Hematopoietic multipotent progenitor cell treated with erythropoietin and hydrocortisone succinate and interleukin-3 and kit ligand, for 8 days (in vitro differentiated cells): ENCODE results near the gene PTOV1.

Source experiments
- DNase-seq: peaks from one replicate; pipeline ENCODE4 v3.0.0-alpha.2; 2015

Gene PTOV1

DNA sequence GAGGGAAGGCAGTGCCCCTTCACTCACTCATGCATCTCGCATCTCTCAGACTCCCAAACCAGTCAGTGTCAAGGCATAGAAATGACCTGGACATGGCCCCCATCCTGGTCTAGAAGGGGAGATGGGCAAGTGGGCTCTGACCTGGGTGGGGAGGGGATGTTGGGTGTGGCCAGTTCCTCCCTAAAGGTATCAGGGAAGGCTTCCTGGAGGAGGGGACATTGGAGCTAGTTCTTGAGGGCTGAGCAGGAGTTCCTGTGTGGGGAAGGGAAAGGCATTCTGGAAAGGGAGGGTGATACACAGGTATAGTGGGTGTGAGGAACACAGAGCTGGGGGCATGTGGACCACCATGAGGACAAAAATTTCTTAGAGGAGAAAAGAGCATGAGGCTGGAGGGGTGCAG lies 41.8 kb downstream of the PTOV1 start:
- no peak for DNase-seq

GRCh38 chr19:49894011-49894664 lies 43.2 kb downstream of the PTOV1 start:
- DNase-seq, result no peak

- no peak for DNase-seq
Observed at GRCh38 chr19:49894879-49895565, 44.1 kb downstream of the PTOV1 start.

- no peak for DNase-seq
Observed at GRCh38 chr19:49895566-49896297, 44.8 kb downstream of the PTOV1 start.

DNA sequence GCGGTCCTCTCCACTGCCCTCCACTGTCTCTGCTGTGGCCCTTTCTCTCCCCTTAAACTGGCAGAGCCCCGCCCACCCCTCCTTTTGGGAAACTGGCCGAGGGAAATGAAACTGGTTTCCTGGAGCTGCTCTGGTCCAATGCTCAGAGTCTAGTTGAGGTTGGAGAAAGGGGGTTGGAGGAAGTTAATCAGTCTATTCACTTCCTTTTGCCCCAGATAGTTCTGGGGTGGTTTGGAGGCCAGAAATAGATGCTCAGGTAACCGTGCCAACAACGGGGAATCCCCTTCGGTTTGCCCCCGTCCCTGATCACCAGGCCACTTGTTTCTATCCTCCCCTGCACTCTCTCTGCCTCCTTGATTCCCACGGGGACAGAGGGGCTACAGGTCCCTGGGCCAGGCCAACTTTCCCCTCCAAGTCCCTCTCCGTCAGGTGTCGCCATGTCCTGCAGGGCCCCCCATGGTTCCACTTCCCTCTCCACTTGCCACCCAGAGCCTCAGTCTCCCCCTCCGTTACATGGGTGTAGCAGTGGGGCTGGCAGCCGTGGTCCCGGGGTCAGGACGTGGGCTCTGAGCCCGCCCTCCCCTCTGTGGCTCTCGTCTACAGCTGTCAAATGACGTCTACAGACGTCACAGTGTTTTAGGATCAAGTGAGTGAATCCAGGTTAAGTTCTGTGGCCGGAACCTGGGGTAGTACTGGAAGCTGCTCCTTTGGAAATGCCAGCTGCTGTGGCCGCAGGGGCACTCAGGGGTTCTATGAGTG lies 46.1 kb downstream of the PTOV1 start, which contains the start of gene IL4I1:
Gene IL4I1 (minus strand): TSS at position 25 of the 759 bp plus-strand sequence. CDS start 727 bp downstream, outside the sequence.
- DNase-seq, result no peak

DNA sequence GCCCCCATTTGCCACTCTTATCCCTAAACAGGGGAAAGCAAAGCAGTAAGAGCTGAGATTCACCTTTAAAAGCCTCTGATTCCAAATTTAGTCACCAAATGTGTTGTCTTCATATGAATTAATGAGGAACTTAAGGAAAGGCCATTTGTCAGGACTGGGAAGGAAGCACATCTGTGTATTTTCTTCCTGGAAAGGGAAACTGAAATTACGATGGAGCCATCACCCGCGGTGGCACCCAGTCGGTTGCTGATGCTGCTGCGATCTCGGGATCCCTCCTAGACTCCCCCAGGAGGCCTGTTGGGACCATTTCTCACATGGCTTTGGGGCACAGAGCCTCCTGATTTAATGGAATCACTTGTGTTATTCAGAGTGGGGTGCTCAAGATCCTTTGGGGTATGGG lies 53.2 kb downstream of the PTOV1 start:
- DNase-seq, result no peak

- no peak for DNase-seq
Observed at GRCh38 chr19:49906879-49907564, 56.1 kb downstream of the PTOV1 start.

GRCh38 chr19:49907745-49908446 lies 56.9 kb downstream of the PTOV1 start:
- DNase-seq, result no peak

DNA sequence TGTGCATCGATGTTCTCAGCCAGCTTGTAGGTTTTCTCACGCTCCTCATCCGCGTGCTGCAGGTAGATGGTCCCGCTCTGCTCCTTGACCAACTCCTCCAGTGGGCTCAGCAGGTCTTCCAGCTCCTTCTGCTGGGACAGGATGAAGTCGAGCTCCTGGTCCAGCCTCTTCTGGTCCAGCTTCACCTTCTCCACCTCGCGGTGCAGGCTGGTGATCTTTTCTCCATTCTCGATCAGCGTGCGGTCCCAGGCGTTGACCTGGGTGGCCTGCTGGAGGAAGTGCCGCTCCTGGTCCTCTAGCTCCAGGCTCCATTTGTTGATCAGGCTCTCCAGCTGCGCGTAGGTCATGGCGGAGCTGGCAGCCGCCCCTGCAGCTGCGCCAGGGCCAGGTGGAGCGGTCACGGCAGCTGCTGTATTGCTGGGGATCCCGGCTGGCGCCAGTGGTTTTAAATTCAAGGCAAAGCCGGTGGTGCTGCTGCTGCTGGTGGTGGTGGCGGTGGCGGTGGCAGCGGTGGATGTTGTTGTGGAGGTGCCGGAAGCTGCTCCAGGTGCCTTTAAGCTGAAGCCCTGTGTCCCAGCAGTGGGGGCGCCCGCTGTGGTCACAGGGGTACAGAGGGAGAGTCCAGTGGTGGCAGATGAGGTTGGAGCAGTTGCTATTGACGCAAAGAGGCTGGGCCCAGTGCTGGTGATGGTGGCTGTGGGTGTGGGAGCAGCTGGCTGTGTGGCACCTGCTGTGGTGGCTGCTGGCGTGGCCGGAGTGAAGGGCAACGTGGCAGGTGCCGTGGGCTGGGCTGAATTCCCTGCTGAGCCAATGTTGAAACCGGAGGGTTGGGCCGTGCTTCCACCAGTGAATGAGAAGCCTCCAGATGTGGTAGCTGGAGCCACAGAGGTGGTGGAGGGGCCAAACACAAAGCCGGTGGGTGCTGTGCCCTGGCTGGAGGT lies 57.8 kb downstream of the PTOV1 start:
- no peak for DNase-seq

DNA sequence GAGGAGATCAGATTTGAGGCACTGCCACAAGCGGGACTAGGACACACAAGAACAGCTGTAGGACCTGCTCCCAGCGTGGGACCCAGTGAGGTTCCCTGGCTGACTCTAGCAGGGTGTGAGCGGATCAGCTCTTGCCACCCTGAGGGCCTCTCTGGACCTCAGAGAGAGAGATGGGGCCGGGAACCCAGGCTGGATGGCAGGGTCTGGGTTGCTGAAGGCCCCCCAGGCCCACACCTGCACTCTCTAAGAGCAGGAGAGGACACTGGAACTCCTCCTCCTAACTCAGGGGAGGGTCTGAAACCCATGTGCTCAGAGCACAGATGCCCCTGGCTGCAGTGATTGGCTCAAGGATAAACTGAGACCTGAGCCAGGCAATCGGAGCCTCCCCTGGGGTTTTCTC lies 59.2 kb downstream of the PTOV1 start:
- no peak for DNase-seq
